Measurements from ENCODE around the gene ODAD4. TPM values are rescaled to one million over a fixed set of nuclear protein-coding genes. Genes with fewer than 3 reads are reported as not detected.

Gene ODAD4
- total and polyA plus RNA-seq, 2 of the 8 experiments (the other 6 are each of a cell fraction or from before 2014, with no cell fraction given): 0.48 to 1.3 TPM

DNA sequence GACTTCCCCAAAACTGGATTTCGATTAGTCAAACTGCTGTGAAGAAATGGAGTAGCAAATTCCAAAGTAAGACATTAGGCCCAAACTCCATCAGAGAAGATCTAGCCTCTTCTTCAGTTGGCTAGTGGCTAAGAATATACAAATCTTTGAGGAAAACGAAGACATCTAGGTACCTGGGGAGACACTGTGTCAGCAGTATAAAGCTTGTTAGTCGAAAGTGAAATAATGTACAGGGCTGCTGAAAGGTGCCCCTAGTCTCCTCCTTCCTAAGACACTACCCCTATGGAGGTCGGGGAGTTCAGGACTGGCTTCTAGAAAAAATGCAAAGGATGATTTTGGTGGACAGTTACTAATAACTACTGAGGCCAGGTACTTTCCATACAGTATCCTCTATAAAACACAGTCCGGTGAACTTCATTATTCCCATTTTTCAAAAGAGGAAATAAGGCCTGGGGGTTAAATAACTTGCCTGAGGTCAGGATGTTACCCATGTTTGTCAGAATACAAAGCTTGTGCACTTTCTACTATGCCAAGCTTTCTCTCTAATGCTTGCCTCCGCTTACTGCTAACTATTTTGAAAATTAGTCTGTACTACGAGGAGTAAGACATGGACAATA lies 71.9 kb downstream of the ODAD4 start:
- DNase-seq (ENCODE audit: low read depth in 1 of 2, low spot score in 2 of 2): no peak
- Histone ChIP-seq H3K56ac (replicated peaks; ENCODE audit: insufficient read length, low read depth, low read length) (no peak overlapping the region), H3K4me3 (ENCODE audit: extremely low read depth in 1 of 4, insufficient read depth in 2 of 4, low read depth in 3 of 4, low read length in 4 of 4) (no peak overlapping the region), H3K79me2 (ENCODE audit: control insufficient read depth in 1 of 2, insufficient read depth in 2 of 2, low read length in 2 of 2) (peaks cover 27 to 65% of the 10 kb centered on the region in 2 experiments), H3K23me2 (ENCODE audit: low read depth, low read length) (no peaks in the 10 kb centered on the region), H4K8ac (ENCODE audit: extremely low read depth, insufficient read depth, low read length) (no peak overlapping the region), H3K4me1 (replicated peaks in 1 of 4; ENCODE audit: control insufficient read depth in 3 of 4, insufficient read depth in 4 of 4, low read length in 3 of 4) (no peaks in the 10 kb centered on the region), H3K14ac (ENCODE audit: insufficient read length) (no peak overlapping the region), H3K27me3 (replicated peaks in 1 of 4; ENCODE audit: control insufficient read depth in 3 of 4, extremely low read depth in 1 of 4, insufficient read depth in 3 of 4, low read length in 3 of 4) (no peaks in the 10 kb centered on the region), H3K23ac (ENCODE audit: insufficient read length) (no peak overlapping the region), H4K5ac (ENCODE audit: insufficient read length, low read depth, low read length) (no peak overlapping the region), H3K27ac (ENCODE audit: low read depth, low read length) (no peak overlapping the region), H4K91ac (replicated peaks; ENCODE audit: insufficient read length, low read length) (no peak overlapping the region), H3K9me3 (ENCODE audit: insufficient read depth in 2 of 2, low read depth in 1 of 2, low read length in 1 of 2) (no peaks in the 10 kb centered on the region), H3K18ac (ENCODE audit: extremely low read depth, low read length) (no peak overlapping the region), H2AFZ (ENCODE audit: low read length) (no peak overlapping the region), H2BK15ac (ENCODE audit: low read length) (no peak overlapping the region), H2BK20ac (ENCODE audit: low read length) (no peak overlapping the region), H3K79me1 (ENCODE audit: low read depth, low read length) (no peaks in the 10 kb centered on the region; the same call in 1 of the 2 replicates), H4K20me1 (replicated peaks in 1 of 2; ENCODE audit: control insufficient read depth in 1 of 2, insufficient read depth in 2 of 2, low read length in 2 of 2) (peaks cover 5% of the 10 kb centered on the region in 2 experiments), H3K9ac (replicated peaks in 1 of 4; ENCODE audit: extremely low read depth in 1 of 4, low read depth in 3 of 4, low read length in 3 of 4) (no peak overlapping the region), H3K4me2 (ENCODE audit: insufficient read depth in 1 of 2, low read depth in 2 of 2, low read length in 2 of 2) (no peak overlapping the region), H2BK12ac (ENCODE audit: low read depth, low read length) (no peak overlapping the region), H2AK5ac (ENCODE audit: low read depth, low read length) (no peak overlapping the region), H3K4ac (replicated peaks; ENCODE audit: insufficient read length, low read depth, low read length) (no peak overlapping the region), H2BK120ac (replicated peaks; ENCODE audit: low read depth, low read length) (no peak overlapping the region), H2BK5ac (ENCODE audit: low read depth, low read length) (no peak overlapping the region), H3K36me3 (ENCODE audit: control insufficient read depth in 2 of 4, insufficient read depth in 4 of 4, low read length in 3 of 4) (peaks cover 9 to 52% (median 37%) of the 10 kb centered on the region in 4 experiments)
- CTCF ChIA-PET (ENCODE audit: partially characterized antibody): interaction anchor here (0.6 to 1.8 kb wide), 6 partner anchors 15 to 1625 kb away, joined by 3 to 7 read pairs (median 3); partner anchors contain the start of genes DNAJC7 and NKIRAS2
- POLR2A ChIA-PET (ENCODE audit: partially characterized antibody): interaction anchor here (1.1 to 1.6 kb wide), 4 partner anchors 9 to 33 kb away, joined by 3 to 5 read pairs (median 4); partner anchors contain the start of genes DNAJC7 and NKIRAS2
- FAIRE-seq: no peak
- TF ChIP-seq RFX5 (IDR thresholded peaks at IDR 0.05; ENCODE audit: borderline replicate concordance, low read depth, low read length) (no peak), GTF2F1 (IDR thresholded peaks at IDR 0.05; ENCODE audit: borderline replicate concordance, low read depth, low read length) (no peak), PHF8 (conservative IDR thresholded peaks at IDR 0.05; ENCODE audit: low read depth, low read length) (no peak), BACH1 (IDR thresholded peaks at IDR 0.05; ENCODE audit: low read length) (no peak), SRF (IDR thresholded peaks at IDR 0.05; ENCODE audit: low read depth, low read length) (no peak), SP2 (IDR thresholded peaks at IDR 0.05; ENCODE audit: low read length) (no peak), ZNF274 (IDR thresholded peaks at IDR 0.05; ENCODE audit: borderline replicate concordance, extremely low read depth, low read length) (no peak), ASH2L (IDR thresholded peaks at IDR 0.05; ENCODE audit: low read length) (no peak), RXRA (IDR thresholded peaks at IDR 0.05; ENCODE audit: insufficient read depth, low read depth, low read length) (no peak), SIX5 (IDR thresholded peaks at IDR 0.05; ENCODE audit: low read depth, low read length) (no peak), TAF1 (IDR thresholded peaks at IDR 0.05; ENCODE audit: low read depth, low read length) (no peak), SIRT6 (IDR thresholded peaks at IDR 0.05; ENCODE audit: low read length) (no peak), CBX8 (IDR thresholded peaks at IDR 0.05; ENCODE audit: borderline replicate concordance, low read depth, low read length) (no peak)
- WGBS, 2 experiments (ENCODE audit: extremely low coverage in 1 of 2, insufficient coverage in 1 of 2, insufficient read length in 1 of 2, insufficient replicate concordance in 2 of 2, low coverage in 1 of 2, low lambda C conversion rate in 2 of 2, missing lambda C conversion rate in 1 of 2): 91% methylated on average over 7 of the region's 7 CpGs; no CpG with 5 or more reads in 1 of the 2 experiments

All from H1 (cell line).